GM23338 (cell line): ENCODE data around the gene CXCR3. TPM values are rescaled to one million over a fixed set of nuclear protein-coding genes. Genes with fewer than 3 reads are reported as not detected.

Source experiments
- ATAC-seq: fragments of 200-7000 bp; cut with Tn5 transposase; 3 replicates; pipeline ENCODE4 v1.9.1; 2020
- DNase-seq: peaks from one replicate; pipeline ENCODE4 v3.0.0-alpha.2; 2015; ENCODE audit warnings: low spot score
- H2AFZ ChIP-seq: fragments of 200-600 bp; sonication (generic); 2 replicates; pipeline ENCODE4 v1.8.0; 2016; ENCODE audit warnings: antibody characterized with exemption, mild to moderate bottlenecking, moderate library complexity
- H3F3A ChIP-seq: fragments of 200-600 bp; sonication (generic); replicated peaks from 2 replicates; pipeline ENCODE4 v1.8.0; 2017; ENCODE audit warnings: antibody characterized with exemption, mixed run types, low read depth
- H3K27ac ChIP-seq: fragments of 200-600 bp; sonication (generic); 2 replicates; pipeline ENCODE4 v1.6.1; 2016; ENCODE audit warnings: low read depth
- H3K27me3 ChIP-seq: fragments of 200-600 bp; sonication (generic); 2 replicates; pipeline ENCODE4 v1.8.0; 2016; ENCODE audit warnings: mild to moderate bottlenecking, mixed run types, moderate library complexity; ENCODE audit not compliant: insufficient read depth
- H3K36me3 ChIP-seq: fragments of 200-600 bp; sonication (generic); 2 replicates; pipeline ENCODE4 v1.8.0; 2016; ENCODE audit warnings: mild to moderate bottlenecking; ENCODE audit not compliant: insufficient read depth
- H3K4me1 ChIP-seq: fragments of 200-600 bp; sonication (generic); 2 replicates; pipeline ENCODE4 v1.8.0; 2016; ENCODE audit warnings: mild to moderate bottlenecking, moderate library complexity; ENCODE audit not compliant: insufficient read depth
- H3K4me2 ChIP-seq: fragments of 200-600 bp; sonication (generic); 2 replicates; pipeline ENCODE4 v1.7.1; 2017; ENCODE audit warnings: mixed run types
- H3K4me3 ChIP-seq: fragments of 200-600 bp; sonication (generic); 2 replicates; pipeline ENCODE4 v1.6.1; 2016; ENCODE audit warnings: mixed run types
- H3K79me2 ChIP-seq: fragments of 200-600 bp; sonication (generic); replicated peaks from 2 replicates; pipeline ENCODE4 v1.8.0; 2017; ENCODE audit warnings: mild to moderate bottlenecking; ENCODE audit not compliant: insufficient read depth
- H3K9me2 ChIP-seq: fragments of 200-600 bp; sonication (generic); 2 replicates; pipeline ENCODE4 v1.8.0; 2017; ENCODE audit not compliant: insufficient read depth
- H4K20me1 ChIP-seq: fragments of 200-600 bp; sonication (generic); replicated peaks from 2 replicates; pipeline ENCODE4 v1.8.0; 2017; ENCODE audit warnings: mild to moderate bottlenecking; ENCODE audit not compliant: insufficient read depth
- H3K27ac Mint-ChIP-seq: 2 replicates; pipeline ENCODE4 v1.8.0; 2020; ENCODE audit warnings: inconsistent platforms, mild to moderate bottlenecking, moderate library complexity, mixed read lengths
- H3K27me3 Mint-ChIP-seq: 3 replicates; pipeline ENCODE4 v1.8.0; 2022; ENCODE audit warnings: low read depth, mild to moderate bottlenecking, moderate library complexity, mixed read lengths, inconsistent platforms; ENCODE audit not compliant: insufficient read depth, poor library complexity
- H3K36me3 Mint-ChIP-seq: 3 replicates; pipeline ENCODE4 v1.8.0; 2021; ENCODE audit warnings: low read depth, mild to moderate bottlenecking, inconsistent platforms, moderate library complexity, mixed read lengths
- H3K4me1 Mint-ChIP-seq: 3 replicates; pipeline ENCODE4 v1.8.0; 2020; ENCODE audit warnings: mild to moderate bottlenecking, inconsistent platforms, mixed read lengths
- H3K4me3 Mint-ChIP-seq: 3 replicates; pipeline ENCODE4 v1.8.0; 2021; ENCODE audit warnings: moderate library complexity, mild to moderate bottlenecking, inconsistent platforms, mixed read lengths
- H3K9me3 Mint-ChIP-seq: 3 replicates; pipeline ENCODE4 v1.8.0; 2020; ENCODE audit warnings: moderate library complexity, mild to moderate bottlenecking, inconsistent platforms, mixed read lengths
- CREB1 ChIP-seq: fragments of 250-450 bp; sonication (Bioruptor Pico); IDR thresholded peaks from 2 replicates; pipeline ENCODE4 v1.5.0; 2020; ENCODE audit warnings: low read depth, mild to moderate bottlenecking, moderate library complexity
- EZH2 ChIP-seq: fragments of 200-600 bp; sonication (generic); IDR thresholded peaks from one replicate; pipeline ENCODE4 v1.8.0; 2017; ENCODE audit warnings: antibody characterized with exemption, mild to moderate bottlenecking, low read depth; ENCODE audit not compliant: unreplicated experiment
- EZH2phosphoT487 ChIP-seq: fragments of 200-600 bp; sonication (generic); IDR thresholded peaks from one replicate; pipeline ENCODE4 v1.8.1; 2018; ENCODE audit warnings: antibody characterized with exemption; ENCODE audit not compliant: unreplicated experiment
- JUNB ChIP-seq: IDR thresholded peaks from one replicate; pipeline ENCODE4 v1.6.1; 2016; ENCODE audit warnings: antibody characterized with exemption; ENCODE audit not compliant: unreplicated experiment
- NANOG ChIP-seq: IDR thresholded peaks from 2 replicates; pipeline ENCODE4 v1.6.1; 2016; ENCODE audit warnings: antibody characterized with exemption, borderline replicate concordance
- POLR2AphosphoS5 ChIP-seq: IDR thresholded peaks from 2 replicates; pipeline ENCODE4 v1.6.1; 2016; ENCODE audit warnings: antibody characterized with exemption, low read depth
- STAT1 ChIP-seq: IDR thresholded peaks from one replicate; pipeline ENCODE4 v1.6.1; 2016; ENCODE audit warnings: antibody characterized with exemption; ENCODE audit not compliant: unreplicated experiment
- ZNF114 ChIP-seq: fragments of 250-450 bp; sonication (Bioruptor Pico); IDR thresholded peaks from 2 replicates; pipeline ENCODE4 v1.5.0; 2020; ENCODE audit warnings: mild to moderate bottlenecking, moderate library complexity
- ZNF331 ChIP-seq: fragments of 250-450 bp; sonication (Bioruptor Pico); IDR thresholded peaks from 2 replicates; pipeline ENCODE4 v1.5.0; 2020; ENCODE audit warnings: low read depth, mild to moderate bottlenecking, moderate library complexity
- polyA plus RNA-seq: library from polyadenylated mRNA; unstranded; fragments of >200 nt; fragmentation: Nextera tagmentation; extraction: Ambion mirVana; gene quantifications from 2 replicates; pipeline ENCODE4 v1.2.1, GENCODE V29; 2016
- total RNA-seq: library from RNA; depleted of rRNA; stranded (reverse); fragments of >200 nt; shearing (Covaris generic); gene quantifications from 2 replicates; pipeline ENCODE4 v1.2.3, GENCODE V29; 2014
- TF ChIP-seq, protein P1 (sequence below), 2 experiments: fragments of 200-600 bp in 1 of 2; sonication (generic) in 1 of 2; conservative IDR thresholded peaks; 2 replicates each; pipeline versions ENCODE4 v1.5.1 to v1.6.1; 2016 to 2017; ENCODE audit warnings: antibody characterized with exemption in 2 of 2, low read depth in 2 of 2, mild to moderate bottlenecking in 2 of 2, moderate library complexity in 1 of 2
- TF ChIP-seq, protein P2 (sequence below): IDR thresholded peaks from one replicate; pipeline ENCODE4 v1.6.1; 2018; ENCODE audit warnings: antibody characterized with exemption; ENCODE audit not compliant: unreplicated experiment
- TF ChIP-seq, protein P3 (sequence below): IDR thresholded peaks from 2 replicates; pipeline ENCODE4 v1.6.1; 2016; ENCODE audit warnings: antibody characterized with exemption

The CXCR3 gene
- total and polyA plus RNA-seq, 2 experiments from 2014 or later: not detected

DNA sequence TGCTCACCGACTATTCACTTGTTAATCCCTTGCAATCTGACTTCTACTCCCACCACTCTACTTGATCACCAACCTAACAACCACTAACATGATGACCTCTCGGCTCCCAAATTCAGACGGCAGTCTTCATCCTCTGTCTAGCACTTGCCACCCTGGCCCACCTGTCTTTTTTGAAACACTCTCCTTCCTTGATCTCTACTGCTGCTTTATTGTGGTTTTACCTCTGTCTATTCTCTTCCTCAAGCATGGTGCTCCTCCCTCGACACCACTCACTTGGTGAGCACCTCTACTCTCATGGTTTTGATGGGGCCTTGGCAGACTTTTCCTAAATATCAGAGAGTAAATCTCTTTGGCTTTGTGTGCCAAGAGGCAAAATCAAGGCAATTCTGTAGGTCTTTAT lies 21.7 kb upstream of the CXCR3 start:
- no peaks in the 10 kb centered on the region for H4K20me1 ChIP-seq
- no peaks in the 10 kb centered on the region for H3K4me1 Mint-ChIP-seq
- H3K4me1 ChIP-seq: no peaks in the 10 kb centered on the region
- peaks cover 4% of the 10 kb centered on the region; the same call in 2 of the 3 replicates for H3K9me3 Mint-ChIP-seq
- H3K79me2 ChIP-seq: no peaks in the 10 kb centered on the region
- H3K4me2 ChIP-seq: no peak overlapping the region
- no peaks in the 10 kb centered on the region for H3K9me2 ChIP-seq
- no peak for ATAC-seq
- TF ChIP-seq EZH2phosphoT487 (no peak), ZNF114 (no peak)
- TF ChIP-seq, protein P1, sequence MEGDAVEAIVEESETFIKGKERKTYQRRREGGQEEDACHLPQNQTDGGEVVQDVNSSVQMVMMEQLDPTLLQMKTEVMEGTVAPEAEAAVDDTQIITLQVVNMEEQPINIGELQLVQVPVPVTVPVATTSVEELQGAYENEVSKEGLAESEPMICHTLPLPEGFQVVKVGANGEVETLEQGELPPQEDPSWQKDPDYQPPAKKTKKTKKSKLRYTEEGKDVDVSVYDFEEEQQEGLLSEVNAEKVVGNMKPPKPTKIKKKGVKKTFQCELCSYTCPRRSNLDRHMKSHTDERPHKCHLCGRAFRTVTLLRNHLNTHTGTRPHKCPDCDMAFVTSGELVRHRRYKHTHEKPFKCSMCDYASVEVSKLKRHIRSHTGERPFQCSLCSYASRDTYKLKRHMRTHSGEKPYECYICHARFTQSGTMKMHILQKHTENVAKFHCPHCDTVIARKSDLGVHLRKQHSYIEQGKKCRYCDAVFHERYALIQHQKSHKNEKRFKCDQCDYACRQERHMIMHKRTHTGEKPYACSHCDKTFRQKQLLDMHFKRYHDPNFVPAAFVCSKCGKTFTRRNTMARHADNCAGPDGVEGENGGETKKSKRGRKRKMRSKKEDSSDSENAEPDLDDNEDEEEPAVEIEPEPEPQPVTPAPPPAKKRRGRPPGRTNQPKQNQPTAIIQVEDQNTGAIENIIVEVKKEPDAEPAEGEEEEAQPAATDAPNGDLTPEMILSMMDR (conservative IDR thresholded peaks at IDR 0.05; ENCODE audit: low read depth in 2 of 2): no peak
- TF ChIP-seq, protein P2, sequence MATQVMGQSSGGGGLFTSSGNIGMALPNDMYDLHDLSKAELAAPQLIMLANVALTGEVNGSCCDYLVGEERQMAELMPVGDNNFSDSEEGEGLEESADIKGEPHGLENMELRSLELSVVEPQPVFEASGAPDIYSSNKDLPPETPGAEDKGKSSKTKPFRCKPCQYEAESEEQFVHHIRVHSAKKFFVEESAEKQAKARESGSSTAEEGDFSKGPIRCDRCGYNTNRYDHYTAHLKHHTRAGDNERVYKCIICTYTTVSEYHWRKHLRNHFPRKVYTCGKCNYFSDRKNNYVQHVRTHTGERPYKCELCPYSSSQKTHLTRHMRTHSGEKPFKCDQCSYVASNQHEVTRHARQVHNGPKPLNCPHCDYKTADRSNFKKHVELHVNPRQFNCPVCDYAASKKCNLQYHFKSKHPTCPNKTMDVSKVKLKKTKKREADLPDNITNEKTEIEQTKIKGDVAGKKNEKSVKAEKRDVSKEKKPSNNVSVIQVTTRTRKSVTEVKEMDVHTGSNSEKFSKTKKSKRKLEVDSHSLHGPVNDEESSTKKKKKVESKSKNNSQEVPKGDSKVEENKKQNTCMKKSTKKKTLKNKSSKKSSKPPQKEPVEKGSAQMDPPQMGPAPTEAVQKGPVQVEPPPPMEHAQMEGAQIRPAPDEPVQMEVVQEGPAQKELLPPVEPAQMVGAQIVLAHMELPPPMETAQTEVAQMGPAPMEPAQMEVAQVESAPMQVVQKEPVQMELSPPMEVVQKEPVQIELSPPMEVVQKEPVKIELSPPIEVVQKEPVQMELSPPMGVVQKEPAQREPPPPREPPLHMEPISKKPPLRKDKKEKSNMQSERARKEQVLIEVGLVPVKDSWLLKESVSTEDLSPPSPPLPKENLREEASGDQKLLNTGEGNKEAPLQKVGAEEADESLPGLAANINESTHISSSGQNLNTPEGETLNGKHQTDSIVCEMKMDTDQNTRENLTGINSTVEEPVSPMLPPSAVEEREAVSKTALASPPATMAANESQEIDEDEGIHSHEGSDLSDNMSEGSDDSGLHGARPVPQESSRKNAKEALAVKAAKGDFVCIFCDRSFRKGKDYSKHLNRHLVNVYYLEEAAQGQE: no peak
- H3K4me3 ChIP-seq: no peak overlapping the region
- H3K36me3 Mint-ChIP-seq: no peaks in the 10 kb centered on the region
- H3K27me3 ChIP-seq: no peaks in the 10 kb centered on the region
- no peaks in the 10 kb centered on the region for H3K36me3 ChIP-seq
- no peaks in the 10 kb centered on the region for H3K27me3 Mint-ChIP-seq
- H3K27ac ChIP-seq: no peak overlapping the region
- H3K4me3 Mint-ChIP-seq: no peak overlapping the region
- no peak overlapping the region for H3K27ac Mint-ChIP-seq
- no peaks in the 10 kb centered on the region for H3F3A ChIP-seq
- no peak for DNase-seq
- no peak overlapping the region for H2AFZ ChIP-seq

DNA sequence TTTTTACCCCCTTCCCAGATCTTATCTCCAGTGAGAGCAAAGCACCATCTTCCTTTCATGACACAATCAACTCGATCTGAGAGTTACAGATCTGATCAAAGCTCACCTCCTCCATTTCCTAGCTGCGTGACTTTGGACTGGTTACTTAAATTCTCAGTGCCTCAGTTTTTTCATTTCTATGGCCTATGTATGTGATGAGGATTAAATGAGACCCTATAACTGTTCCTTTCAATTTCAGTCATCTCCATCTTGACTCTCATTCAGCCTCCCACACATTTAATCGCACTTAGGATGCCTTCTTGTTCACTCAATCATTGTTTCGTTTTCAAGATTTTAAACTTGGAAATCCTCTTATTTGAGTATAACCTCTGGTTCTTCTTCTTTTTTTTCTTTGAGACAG lies 20.1 kb upstream of the CXCR3 start:
- H3K4me1 Mint-ChIP-seq: no peaks in the 10 kb centered on the region
- Histone ChIP-seq H4K20me1 (no peaks in the 10 kb centered on the region), H3K27ac (no peak overlapping the region), H3K4me2 (no peak overlapping the region), H3K4me3 (no peak overlapping the region), H3K27me3 (no peaks in the 10 kb centered on the region), H3K9me2 (no peaks in the 10 kb centered on the region), H2AFZ (no peak overlapping the region), H3F3A (no peaks in the 10 kb centered on the region), H3K4me1 (no peaks in the 10 kb centered on the region), H3K79me2 (no peaks in the 10 kb centered on the region), H3K36me3 (no peaks in the 10 kb centered on the region)
- H3K27me3 Mint-ChIP-seq: no peaks in the 10 kb centered on the region
- ATAC-seq (no peak), DNase-seq (no peak)
- H3K9me3 Mint-ChIP-seq: no peaks in the 10 kb centered on the region
- no peak overlapping the region for H3K4me3 Mint-ChIP-seq
- no peak overlapping the region for H3K27ac Mint-ChIP-seq
- no peaks in the 10 kb centered on the region for H3K36me3 Mint-ChIP-seq
- TF ChIP-seq ZNF331 (CRISPR knock-in tag) (no peak), JUNB (no peak), ZNF114 (no peak), CREB1 (CRISPR knock-in tag) (no peak), NANOG (no peak), EZH2 (no peak), STAT1 (no peak), EZH2phosphoT487 (no peak), POLR2AphosphoS5 (no peak)
- TF ChIP-seq, protein P2: no peak
- TF ChIP-seq, protein P1 (conservative IDR thresholded peaks at IDR 0.05; ENCODE audit: low read depth in 2 of 2): no peak
- TF ChIP-seq, protein P3, sequence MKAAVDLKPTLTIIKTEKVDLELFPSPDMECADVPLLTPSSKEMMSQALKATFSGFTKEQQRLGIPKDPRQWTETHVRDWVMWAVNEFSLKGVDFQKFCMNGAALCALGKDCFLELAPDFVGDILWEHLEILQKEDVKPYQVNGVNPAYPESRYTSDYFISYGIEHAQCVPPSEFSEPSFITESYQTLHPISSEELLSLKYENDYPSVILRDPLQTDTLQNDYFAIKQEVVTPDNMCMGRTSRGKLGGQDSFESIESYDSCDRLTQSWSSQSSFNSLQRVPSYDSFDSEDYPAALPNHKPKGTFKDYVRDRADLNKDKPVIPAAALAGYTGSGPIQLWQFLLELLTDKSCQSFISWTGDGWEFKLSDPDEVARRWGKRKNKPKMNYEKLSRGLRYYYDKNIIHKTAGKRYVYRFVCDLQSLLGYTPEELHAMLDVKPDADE: no peak
